GM21528 (cell line): ENCODE data around the gene PLS1.
A peak's percentile ranks its signal among the peaks of the same experiment; 100 is the strongest.
"Not testable (repeated sequence)": the region's sequence is repeated elsewhere in the genome, so short reads cannot be mapped to it uniquely, and the experiment has no call there.

ENCODE experiments used
- ATAC-seq: cut with Tn5 transposase; IDR thresholded peaks from one replicate; pipeline ENCODE4 v1.9.1; 2021; ENCODE audit warnings: mild to moderate bottlenecking, moderate library complexity; ENCODE audit not compliant: unreplicated experiment, low FRiP score

Gene PLS1

DNA sequence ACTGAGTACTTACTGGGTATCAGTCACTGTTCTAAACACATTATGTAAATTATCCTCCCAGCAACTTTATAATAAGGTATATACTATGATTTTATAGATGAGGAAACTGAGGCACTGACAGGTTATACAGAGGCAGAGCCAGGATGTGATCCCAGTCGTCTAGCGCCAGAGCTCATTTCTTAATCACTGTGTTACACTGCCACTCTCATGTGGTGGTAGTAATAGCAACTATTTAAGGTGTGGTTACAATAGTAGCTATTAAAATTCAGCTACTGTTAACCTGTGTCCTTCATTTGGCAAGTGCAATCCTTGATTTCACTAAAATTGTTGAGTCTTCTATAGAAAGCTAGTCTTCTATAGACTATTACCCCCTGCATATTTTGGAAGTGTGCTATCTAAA lies 84.5 kb downstream of the PLS1 start:
- ATAC-seq, result no peak

- no peak for ATAC-seq
Observed at GRCh38 chr3:142690613-142691012, 94.4 kb downstream of the PLS1 start.

DNA sequence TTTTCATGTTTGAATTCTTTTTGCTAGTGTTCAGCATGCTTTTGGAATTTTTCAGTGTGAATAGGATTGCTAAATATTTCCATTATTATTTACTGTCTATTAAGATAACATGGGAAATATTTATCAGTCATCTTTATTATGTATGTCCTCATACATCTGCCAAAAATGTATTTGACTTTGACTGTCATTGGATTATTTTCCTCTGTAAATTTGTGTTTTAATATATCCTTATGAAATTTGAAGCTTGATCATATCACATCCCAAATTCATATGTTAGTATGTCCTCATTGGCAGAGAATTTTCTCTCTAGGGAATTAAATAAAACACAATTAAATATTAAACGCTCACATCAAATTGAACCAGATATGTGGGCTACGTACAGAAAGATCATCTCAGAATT lies 95.3 kb downstream of the PLS1 start:
- ATAC-seq, result no peak

DNA sequence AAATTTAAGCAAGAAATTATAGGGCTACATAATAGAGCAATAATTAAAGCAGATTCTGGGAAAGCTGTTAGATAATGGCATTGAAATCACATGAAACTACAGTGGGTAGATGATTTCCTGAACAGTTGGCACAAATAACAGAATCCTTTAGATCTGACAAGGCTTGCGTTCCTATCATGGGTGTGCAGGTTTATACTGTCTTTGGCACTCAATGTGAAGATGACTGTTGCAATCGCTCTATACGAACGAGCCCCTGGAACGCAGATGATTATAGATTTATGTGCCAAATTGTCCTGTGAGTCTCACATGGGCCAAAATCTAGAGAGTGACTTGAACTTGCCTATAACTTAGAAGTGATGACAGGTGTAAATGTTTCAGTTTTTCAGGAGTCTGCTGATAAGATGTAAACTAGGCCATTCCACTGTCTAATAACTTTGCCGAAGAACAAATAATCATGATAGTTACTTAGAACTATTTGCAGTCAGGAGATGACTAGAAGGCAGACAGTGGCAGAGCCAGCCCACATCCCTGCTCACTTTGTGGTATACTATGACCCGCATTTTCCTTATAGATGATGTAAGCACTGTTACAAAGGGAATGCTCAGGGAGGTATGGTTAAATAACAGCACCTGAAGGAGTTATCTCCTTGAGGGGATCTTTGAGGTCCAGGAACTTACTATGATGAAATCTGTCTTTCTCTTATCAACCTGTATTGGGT lies 97.1 kb downstream of the PLS1 start:
- ATAC-seq, result no peak

DNA sequence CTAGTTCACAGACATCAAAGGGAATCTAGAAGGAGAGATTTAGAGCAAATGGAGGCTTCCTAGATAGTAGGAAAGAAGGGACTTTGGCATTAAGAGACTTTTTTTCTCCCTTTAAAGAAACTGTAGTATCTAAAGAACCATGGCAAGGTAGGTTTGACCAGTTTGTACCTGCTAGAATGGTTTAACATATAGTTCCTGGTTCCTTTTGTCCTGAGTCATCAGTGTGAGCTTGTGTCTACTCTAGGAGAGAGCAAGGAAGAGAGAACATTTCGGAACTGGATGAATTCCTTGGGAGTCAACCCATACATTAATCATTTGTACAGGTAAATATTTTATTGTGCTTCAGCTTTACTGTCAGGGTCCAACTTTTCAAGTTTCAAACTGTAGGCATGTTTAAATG lies 98.0 kb downstream of the PLS1 start:
- ATAC-seq, result no peak

- ATAC-seq, result no peak
Observed at GRCh38 chr3:142705198-142705597, 109.0 kb downstream of the PLS1 start.

DNA sequence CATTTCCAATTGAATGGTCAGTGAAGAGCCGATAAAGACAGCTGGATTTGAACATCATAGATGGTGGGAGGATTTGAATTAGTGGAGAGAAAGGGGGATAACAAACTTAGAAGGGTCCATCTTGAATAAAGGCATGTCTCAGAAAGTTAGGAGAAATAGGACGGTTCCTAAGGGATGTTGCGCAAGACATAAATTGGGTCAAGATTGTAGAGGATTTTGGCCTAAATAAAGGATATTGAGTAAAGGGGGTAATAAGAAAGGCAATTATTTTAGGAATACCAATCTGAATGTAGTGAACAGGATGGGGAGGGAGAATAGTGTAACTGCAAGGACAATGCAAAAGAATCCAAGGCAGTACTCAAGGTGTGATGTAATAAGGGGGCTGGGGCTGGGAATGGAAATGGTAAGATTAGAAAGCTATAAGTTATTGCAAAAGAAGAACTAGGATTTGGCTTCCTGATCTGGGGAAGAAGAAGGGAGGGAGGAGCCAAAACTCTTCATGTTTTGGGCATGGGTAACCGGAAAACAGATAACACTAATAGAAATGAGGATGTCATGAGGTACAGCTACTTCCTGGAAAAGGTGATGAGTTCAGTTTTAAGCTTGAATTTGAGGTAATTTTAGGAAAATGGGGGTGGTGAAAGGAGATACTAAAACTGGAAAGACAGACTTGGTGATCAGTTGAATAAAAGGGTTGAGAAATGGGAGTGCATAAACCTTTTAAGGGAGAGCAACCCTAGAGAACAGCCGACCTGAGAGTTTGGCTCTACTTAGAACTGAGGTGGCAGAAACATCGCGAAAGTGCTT lies 110.3 kb downstream of the PLS1 start:
- ATAC-seq, result no peak

- no peak for ATAC-seq
Observed at GRCh38 chr3:142709207-142709606, 113.0 kb downstream of the PLS1 start.

DNA sequence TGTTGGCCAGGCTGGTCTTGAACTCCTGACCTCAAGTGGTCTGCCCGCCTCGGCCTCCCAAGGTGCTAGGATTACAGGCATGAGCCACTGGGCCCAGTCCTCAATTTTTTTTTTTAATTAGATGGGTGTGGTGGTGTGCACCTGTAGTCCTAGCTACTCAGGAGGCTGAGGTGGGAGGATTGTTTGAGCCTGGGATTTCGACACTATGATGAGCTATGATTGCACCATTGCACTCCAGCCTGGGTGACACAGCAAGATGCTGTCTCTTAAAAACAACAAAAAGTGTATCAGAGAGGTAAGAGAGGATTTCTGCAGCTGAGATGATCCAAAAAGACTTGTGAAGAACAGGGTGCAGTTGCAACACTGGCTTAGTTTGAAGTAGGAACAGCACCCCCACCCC lies 118.7 kb downstream of the PLS1 start:
- ATAC-seq, result not testable (repeated sequence)

DNA sequence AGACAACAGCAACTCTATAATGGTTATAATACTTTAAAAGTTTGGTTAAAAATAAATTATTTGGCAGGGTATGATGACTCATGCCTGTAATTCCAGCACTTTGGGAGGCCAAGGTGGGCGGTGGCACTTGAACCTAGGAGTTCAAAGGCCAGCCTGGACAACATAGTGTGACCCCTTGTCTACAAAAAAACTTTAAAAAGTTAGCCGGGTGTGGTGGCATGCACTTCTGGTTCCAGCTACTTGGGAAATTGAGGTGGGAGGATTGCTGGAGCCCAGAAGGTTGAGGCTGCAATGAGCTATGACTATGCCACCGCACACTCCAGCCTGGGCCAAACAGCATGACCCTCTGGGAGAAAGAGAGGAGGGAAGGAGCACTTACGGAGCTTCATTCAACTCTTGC lies 119.9 kb downstream of the PLS1 start:
- no peak for ATAC-seq

GRCh38 chr3:142723665-142723967 lies 127.4 kb downstream of the PLS1 start:
- no peak for ATAC-seq

DNA sequence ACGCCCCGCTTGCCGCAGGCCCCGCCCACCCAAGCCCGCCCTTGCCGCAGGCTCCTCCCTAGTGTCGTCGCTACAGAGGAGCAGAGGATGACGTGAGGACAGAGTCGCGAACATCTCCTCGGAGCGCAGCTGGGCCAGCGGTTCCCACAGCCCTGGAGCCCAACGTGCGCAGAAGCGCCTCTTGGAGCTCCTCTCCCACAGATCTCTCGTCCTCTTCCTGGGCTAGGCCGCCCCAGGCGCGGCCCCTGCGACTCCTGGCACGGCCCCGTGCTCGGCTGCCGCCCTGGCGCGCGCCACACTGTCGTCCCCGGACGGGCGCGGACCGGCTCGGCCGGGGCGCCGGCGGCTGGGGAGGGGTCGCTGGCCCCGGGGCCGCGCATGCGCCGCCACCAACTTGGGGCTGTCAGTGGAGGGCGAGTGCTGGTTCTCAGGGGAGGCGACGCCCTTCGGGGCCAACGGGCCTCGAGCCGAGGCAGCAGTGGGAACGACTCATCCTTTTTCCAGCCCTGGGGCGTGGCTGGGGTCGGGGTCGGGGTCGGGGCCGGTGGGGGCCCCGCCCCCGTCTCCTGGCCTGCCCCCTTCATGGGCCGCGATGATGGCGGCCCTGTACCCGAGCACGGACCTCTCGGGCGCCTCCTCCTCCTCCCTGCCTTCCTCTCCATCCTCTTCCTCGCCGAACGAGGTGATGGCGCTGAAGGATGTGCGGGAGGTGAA lies 127.9 kb downstream of the PLS1 start, which contains the start of gene TRPC1:
TSS of gene TRPC1 (plus strand) at position 67 of the 714 bp plus-strand sequence. CDS start at position 593, 526 bp downstream.
- peak; percentile 98 for ATAC-seq

GRCh38 chr3:142724682-142725356 lies 128.6 kb downstream of the PLS1 start:
- ATAC-seq, result no peak

DNA sequence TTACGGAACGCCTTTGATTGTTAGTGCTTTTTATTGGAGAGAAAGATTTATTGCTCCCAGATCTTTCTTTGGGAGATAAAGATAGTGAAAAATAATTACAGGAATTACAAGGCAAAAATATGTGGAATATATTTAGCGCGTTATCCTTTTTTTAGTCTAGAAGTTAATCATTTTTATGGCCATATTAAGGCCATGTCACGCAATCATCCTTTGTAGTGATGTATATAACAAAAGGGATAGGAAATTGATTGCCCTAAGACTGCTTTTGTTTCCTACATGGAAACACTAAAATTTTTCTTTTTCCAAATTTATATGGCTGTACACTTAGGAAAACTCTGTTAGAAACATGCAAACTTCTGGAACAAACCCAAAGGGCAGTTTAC lies 129.2 kb downstream of the PLS1 start:
- no peak for ATAC-seq

- no peak for ATAC-seq
Observed at GRCh38 chr3:142726017-142726416, 129.8 kb downstream of the PLS1 start.

- ATAC-seq, result no peak
Observed at GRCh38 chr3:142732066-142732465, 135.9 kb downstream of the PLS1 start.

DNA sequence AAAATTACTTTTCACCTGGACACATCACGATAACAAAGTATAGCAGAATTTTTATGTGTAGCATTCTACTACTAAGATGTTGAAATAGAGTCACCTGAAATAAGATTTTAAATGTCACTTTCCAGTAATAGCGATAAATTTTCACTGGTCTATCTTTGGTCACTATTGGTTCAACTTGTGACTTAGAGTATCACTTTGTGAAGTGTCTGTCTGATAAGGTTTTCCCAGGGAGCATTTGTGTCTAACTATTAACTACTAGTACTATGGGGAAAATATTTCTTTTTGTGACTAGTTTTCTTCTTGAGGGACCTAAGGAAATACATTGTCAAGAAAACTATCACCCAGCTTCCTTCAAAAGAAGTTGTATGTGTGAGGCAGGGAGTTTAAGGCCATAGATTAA lies 138.6 kb downstream of the PLS1 start:
- ATAC-seq, result no peak

DNA sequence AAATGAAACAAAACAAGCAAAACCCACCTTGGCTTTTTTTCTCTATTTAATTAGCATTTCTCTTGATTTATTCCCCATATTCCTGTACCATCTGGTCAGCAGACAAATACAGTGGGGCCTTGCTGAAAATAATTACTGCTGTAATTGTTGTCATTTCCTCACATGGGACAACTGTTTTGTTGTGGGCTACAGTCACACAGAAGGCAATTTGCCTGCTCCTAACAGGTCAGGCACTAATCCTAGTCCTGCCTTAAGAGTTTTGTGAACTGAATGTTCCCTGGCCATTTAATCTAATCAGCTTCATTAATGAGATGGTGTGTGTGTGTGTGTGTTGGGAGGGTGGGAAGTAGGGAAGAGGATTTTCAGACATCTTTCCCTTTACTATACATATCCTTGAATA lies 139.3 kb downstream of the PLS1 start:
- no peak for ATAC-seq

DNA sequence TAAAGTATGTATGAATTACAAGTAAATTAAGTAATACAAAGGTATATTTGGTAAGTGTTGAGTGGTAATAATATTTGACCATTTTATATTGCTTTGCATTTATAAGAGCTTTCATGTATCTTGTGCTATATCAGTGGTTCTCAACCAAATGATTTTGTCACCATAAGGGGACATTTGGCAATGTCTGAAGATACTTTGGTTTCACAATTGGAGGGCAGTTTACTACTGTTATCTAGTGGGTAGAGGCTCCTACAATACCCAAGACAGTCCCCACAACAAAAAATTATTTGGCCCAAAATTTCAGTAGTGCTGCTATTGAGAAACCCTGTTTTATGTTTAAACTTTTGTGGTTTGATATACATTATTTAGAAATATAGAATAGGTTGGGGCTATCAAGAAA lies 142.2 kb downstream of the PLS1 start:
- no peak for ATAC-seq

- ATAC-seq, result no peak
Observed at GRCh38 chr3:142746646-142747045, 150.5 kb downstream of the PLS1 start.

- ATAC-seq, result not testable (repeated sequence)
Observed at GRCh38 chr3:142750531-142750930, 154.3 kb downstream of the PLS1 start.
